IPS DF 19.7 (cell line): ENCODE data around the gene ANKDD1A.

Experiments used
- DNase-seq: peaks from one replicate; pipeline ENCODE4 v3.0.0-alpha.2; 2013; ENCODE audit warnings: low read depth, low spot score

ANKDD1A gene

DNA sequence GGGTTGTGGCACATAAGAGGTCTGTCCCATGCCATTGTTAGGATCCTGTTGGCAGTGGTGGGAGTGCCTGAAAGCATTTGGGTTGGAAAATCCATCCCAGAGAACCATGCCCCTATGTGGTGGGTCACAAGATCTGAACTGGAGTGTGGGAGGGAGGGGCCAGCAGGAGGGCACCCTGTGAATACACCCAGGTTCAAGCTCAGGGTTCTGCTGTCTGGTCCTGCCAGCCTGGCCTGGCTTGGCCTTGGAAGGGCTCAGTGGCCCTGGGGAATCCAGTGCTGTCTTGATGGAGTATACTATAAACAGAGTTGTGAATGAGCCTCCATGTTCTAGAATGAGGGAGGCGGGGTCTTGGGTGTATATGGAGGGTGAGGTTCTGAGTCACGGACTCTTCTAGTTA is 11.8 kb downstream of the ANKDD1A start:
- no peak for DNase-seq

DNA sequence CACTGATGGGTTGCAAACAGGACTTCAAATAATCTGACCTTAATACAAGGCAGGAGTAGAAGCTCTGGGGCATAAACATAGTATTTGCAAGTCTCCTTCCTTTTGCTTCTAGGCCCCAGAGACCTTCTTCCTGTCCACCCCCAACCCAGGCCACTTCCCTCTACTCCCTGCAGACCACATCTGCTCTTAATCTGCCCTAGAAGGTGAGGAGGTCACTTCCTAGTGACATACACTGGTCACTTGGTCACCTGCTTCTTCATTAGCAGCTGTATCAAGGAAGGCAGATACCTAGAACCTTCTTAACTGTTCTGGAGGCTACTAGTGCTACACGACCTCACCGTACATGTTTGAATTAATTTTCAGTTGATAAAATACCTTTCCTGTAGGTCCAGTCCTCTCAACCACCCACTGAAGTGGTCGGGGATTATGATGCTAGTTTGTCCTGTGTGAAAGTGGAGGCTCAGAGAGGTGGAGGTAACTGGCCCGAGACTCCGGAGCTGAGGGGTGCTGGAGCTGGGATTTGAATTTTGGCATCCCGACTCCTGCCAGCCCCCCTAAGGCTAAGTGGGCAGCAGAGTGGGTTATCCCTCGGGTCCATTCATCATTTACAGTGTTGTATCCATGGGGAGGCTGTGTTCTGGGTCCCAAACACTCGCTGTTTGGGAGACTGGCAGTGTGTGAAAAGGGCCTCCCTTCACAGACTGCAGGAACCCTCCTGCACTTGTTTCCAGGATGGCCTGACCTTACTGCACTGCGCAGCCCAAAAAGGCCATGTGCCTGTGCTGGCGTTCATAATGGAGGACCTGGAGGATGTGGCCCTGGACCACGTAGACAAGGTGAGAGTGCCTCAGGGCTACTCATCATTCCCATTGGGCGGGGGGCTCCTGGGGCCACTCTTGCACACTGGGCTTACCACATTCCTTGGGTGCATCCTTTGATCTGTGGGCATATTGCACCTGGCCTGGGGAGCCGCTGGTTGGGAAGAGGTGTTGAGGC is 13.9 kb downstream of the ANKDD1A start:
- no peak for DNase-seq

GRCh38 chr15:64926661-64927060 is 15.0 kb downstream of the ANKDD1A start:
- no peak for DNase-seq

GRCh38 chr15:64928626-64929220 is 17.0 kb downstream of the ANKDD1A start:
- no peak for DNase-seq

- no peak for DNase-seq
Observed at GRCh38 chr15:64930019-64930652, 18.4 kb downstream of the ANKDD1A start.

DNA sequence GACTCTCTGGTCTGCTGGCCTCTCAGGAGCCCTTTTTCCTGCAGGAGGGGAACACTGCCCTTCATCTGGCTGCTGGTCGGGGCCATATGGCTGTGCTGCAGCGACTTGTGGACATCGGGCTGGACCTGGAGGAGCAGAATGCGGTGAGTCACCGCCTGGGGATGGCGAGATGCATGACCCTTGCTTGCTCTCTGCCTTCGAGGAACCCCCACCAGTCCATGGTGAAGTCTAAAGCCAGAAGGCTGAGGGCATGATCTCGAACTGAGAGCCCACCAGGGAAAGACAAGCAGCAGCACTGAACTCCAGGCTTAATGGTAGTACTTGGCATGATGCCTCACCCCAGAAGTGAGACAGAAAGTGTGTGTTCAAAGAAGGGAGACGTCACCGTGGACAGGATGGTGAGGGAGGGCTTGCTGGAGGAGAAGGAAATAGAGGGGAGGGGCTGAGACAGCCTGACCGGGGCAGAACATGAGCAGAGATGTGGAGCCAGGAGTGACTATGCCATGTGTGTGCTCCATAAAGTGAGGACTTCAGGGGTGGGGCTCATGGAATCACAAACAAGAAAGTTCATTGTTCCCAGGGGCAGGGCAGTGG is 19.2 kb downstream of the ANKDD1A start:
- DNase-seq, result no peak

DNA sequence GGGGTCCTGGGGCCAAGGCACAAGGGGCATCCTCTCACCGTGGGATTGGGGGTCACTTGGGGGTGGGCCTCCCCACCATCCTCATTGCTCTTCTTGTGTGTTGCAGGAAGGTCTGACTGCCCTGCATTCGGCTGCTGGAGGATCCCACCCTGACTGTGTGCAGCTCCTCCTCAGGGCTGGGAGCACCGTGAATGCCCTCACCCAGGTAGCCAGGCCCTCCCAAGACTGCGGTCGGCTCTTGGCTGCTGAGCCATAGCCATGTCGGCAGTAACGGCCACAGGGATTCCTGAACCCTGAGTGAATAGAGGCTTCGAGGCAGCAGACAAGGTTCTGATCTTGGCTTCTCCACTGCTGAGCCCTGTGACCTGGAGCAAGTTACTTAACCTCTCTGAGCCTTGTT is 19.7 kb downstream of the ANKDD1A start:
- no peak for DNase-seq

DNA sequence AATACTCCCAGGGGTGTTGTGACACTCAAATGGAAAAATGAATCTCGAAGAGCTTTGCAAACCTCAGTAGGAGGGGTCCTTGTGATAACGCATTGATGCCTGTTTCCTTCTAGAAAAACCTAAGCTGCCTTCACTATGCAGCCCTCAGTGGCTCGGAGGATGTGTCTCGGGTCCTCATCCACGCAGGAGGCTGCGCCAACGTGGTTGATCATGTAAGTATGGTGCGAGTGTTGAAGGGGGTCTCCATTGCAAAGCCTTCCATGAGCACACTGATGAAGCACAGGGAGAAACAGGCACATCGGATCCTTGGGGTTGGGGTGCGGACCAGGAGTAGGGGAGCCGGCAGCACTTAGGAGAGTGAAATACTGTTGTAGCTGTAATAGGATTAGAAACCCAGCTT is 22.3 kb downstream of the ANKDD1A start:
- no peak for DNase-seq

DNA sequence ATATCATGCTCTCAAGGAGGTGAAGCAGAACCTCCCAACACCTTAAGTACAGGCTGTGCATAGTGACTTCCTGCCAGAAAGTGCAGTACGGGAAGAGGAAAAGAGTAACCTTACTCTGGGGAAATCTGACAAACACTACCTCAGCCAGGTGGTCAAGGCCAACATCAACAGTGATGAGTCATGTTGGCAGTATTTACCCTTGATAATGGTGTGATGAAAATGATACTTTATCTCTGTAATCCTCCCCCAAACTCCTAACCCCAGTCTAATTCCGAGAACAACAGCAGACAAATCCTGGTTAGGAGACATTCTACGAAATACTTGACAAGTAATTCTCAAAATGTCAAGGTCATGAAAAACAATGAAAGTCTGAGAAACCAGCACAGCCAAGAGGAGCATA is 26.5 kb downstream of the ANKDD1A start:
- no peak for DNase-seq

DNA sequence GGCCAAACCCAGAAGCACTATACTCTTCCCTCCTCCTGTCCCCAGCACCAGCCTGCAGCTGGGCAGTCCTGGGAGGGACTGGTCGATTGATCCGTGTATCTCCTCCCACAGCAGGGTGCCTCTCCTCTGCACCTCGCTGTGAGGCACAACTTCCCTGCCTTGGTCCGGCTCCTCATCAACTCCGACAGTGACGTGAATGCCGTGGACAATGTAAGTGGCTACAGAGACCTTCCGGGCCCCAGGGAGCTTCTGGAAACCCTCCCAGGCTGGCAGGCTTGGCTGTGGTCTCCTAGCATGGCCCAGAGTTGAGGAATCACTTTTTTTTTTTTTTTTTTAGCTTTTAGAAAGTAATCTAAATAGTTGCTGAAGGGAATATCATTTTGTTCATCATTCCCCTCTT is 30.7 kb downstream of the ANKDD1A start:
- no peak for DNase-seq

GRCh38 chr15:64943512-64944225 is 32.0 kb downstream of the ANKDD1A start:
- DNase-seq, result no peak

- DNase-seq, result no peak
Observed at GRCh38 chr15:64944961-64945360, 33.3 kb downstream of the ANKDD1A start.

GRCh38 chr15:64947211-64947610 is 35.5 kb downstream of the ANKDD1A start:
- no peak for DNase-seq

DNA sequence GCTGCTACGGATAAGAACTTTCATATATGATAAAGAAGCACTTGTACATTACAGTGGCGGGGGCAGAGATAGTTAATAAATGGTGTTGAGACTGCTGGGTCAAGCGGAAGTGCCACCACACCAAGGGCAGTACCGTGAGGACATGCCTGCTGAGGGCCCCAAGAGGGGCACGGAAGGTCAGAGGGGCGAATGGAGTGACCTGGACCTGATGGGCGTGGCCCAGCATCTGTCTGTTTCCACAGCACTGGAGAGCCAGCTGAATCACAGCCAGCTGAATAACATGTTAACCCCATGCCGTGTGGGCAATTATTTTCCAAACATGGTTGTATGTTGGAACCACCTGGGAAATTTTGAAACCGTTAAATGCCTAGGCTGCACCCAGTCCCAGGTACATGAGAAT is 37.2 kb downstream of the ANKDD1A start:
- no peak for DNase-seq

DNA sequence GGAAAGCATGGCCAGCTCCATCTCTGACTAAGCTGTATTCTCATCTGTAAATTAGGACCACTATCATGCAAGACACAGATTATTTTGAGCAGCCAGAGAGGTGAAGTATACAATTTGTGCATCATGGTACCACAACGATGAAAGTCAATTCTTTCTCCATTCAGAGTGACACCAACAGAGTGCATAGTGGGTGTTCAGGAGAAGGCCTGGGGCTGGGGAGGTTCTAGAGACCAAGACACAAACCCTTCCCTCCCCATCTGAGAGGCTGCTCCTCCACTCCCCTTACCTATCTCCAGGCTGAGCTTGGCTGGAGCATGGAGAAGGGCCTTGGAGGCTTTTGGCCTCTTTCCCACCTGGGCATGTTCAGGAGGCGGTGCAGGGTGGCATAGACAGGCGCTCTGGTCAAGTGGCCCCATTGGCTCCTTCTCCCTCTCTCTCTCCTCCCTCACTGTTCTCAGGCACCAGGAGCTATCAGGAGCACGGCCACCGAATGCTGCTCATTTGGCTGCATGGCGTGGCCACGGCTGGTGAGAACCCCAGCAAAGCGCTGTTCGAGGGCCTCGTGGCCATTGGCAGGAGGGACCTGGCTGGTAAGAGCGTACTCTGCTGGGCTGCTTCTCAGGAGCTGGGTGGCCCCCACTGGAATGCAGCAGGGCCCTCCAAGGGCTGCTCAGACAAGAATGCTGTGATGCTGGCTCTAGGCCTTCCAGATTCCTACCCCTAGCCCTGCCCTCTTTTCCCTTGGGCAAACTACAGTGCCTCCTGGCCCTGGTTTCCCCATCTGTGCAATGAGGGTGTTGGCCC is 37.9 kb downstream of the ANKDD1A start:
- DNase-seq, result no peak

- DNase-seq, result no peak
Observed at GRCh38 chr15:64950888-64951287, 39.2 kb downstream of the ANKDD1A start.

DNA sequence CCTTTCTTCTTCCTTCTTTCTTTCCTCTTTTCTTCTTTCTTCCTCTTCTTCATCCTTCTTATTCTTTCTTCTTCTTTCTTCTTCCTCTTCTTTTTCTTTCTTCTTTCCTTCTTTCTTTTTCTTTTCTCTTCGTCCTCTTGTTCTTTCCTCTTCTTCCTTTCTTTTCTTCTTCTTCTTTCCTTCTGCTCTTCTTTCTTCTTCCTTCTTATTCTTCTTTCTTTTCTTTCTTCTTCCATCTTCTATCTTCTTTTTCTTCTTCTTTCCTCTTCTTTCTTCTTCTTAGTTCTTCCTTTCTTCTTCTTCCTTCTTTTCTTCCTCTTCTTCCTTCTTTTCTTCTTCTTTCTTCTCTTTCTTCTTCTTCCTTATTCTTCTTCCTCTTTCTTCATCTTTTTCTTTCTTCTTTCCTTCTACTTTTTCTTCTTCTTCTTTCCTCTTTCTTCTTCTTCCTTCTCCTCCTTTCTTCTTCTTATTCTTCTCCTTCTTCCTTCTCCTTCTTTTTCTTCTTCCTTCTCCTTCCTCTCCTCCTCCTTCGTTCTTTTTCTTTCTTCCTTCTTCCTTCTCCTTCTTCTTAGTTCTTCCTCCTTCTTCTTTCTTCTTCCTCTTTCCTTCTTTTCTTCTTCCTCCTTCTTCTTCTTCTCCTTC is 40.2 kb downstream of the ANKDD1A start:
- DNase-seq, result no peak

DNA sequence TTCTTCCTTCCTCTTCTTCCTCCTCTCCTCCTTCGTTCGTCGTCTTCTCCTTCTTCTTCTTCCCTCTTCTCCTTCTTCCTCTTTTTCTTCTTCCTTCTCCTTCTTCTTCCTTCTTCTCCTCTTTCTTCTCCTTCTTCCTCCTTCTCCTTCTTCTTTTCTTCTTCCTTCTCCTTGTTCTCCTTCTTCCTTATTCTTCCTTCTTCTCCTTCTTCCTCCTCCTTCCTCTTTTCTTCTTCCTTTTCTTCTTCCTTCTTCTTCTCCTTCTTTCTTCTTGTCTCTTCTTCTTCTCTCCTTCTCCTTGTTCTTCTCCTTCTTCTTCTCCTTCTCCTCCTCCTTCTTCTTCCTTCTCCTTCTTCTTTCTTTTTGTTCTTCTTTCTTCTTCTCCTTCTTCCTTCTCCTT is 42.7 kb downstream of the ANKDD1A start:
- no peak for DNase-seq

GRCh38 chr15:64959128-64959527 is 47.4 kb downstream of the ANKDD1A start:
- no peak for DNase-seq

GRCh38 chr15:64960153-64960552 is 48.5 kb downstream of the ANKDD1A start:
- DNase-seq, result no peak
